ENCODE measurements around the gene BBOF1. TPM values are rescaled to one million over a fixed set of nuclear protein-coding genes. Genes with fewer than 3 reads are reported as not detected.

The BBOF1 gene
- total RNA-seq, 1 experiment from 2014 or later, result 4.0 TPM

- no TSS peak for BruUV-seq (replicated peaks)
- intact Hi-C loops (cut with micrococcal nuclease), result no loop called here
- H3K27ac ChIP-seq (ENCODE audit: low read depth, low read length), result no peak overlapping the region
- no peak overlapping the region for H2AFZ ChIP-seq (ENCODE audit: low read depth, low read length, poor library complexity, severe bottlenecking)
- no peaks in the 10 kb centered on the region for H3K79me2 ChIP-seq (ENCODE audit: insufficient read depth, low read length)
- RAD21 ChIA-PET (ENCODE audit: low non-redundant PET in 1 of 2, low total read pairs in 2 of 2, uncharacterized antibody in 2 of 2, unreplicated experiment in 2 of 2), result no interaction called here
- no peaks in the 10 kb centered on the region for H3K27me3 ChIP-seq (ENCODE audit: insufficient read depth, low read length)
- CTCF ChIA-PET, result no interaction called here
- peaks cover 0 to 6% of the 10 kb centered on the region in 2 experiments; a peak in 2 of 4 replicates for H3K4me1 ChIP-seq (ENCODE audit: control insufficient read depth in 1 of 2, insufficient read depth in 2 of 2, low read length in 2 of 2)
- no peaks in the 10 kb centered on the region for H3K9me3 ChIP-seq (ENCODE audit: control insufficient read depth in 1 of 2, insufficient read depth in 1 of 2, low read depth in 1 of 2, low read length in 2 of 2)
- DNase-seq (ENCODE audit: low read depth, low spot score) (no peak), ATAC-seq (no peak)
- H3K4me2 ChIP-seq (ENCODE audit: low read length), result no peak overlapping the region
- no peak overlapping the region for H3K4me3 ChIP-seq (replicated peaks in 1 of 2; ENCODE audit: low read depth in 1 of 2, low read length in 2 of 2)
- TF ChIP-seq FOSL1 (IDR thresholded peaks at IDR 0.05; ENCODE audit: low read depth) (no peak), ELF1 (IDR thresholded peaks at IDR 0.05; ENCODE audit: borderline replicate concordance, low read depth) (no peak), MAX (IDR thresholded peaks at IDR 0.05) (no peak)
- no peak overlapping the region for H3K9ac ChIP-seq (ENCODE audit: low read length)
- POLR2A ChIA-PET, result no interaction called here
- no peaks in the 10 kb centered on the region for H3K36me3 ChIP-seq (ENCODE audit: control insufficient read depth in 1 of 2, insufficient read depth in 2 of 2, low read length in 2 of 2)
- H4K20me1 ChIP-seq (ENCODE audit: insufficient read depth), result no peaks in the 10 kb centered on the region
- H3K9me2 ChIP-seq (ENCODE audit: insufficient read depth), result no peaks in the 10 kb centered on the region
Measured at GRCh38 chr14:74045522-74045921, 26.4 kb downstream of the BBOF1 start.

- Histone ChIP-seq H3K9me3 (ENCODE audit: control insufficient read depth in 1 of 2, insufficient read depth in 1 of 2, low read depth in 1 of 2, low read length in 2 of 2) (no peaks in the 10 kb centered on the region), H3K4me2 (ENCODE audit: low read length) (no peak overlapping the region), H2AFZ (ENCODE audit: low read depth, low read length, poor library complexity, severe bottlenecking) (no peak overlapping the region), H3K4me3 (replicated peaks in 1 of 2; ENCODE audit: low read depth in 1 of 2, low read length in 2 of 2) (no peak overlapping the region), H3K9ac (ENCODE audit: low read length) (no peak overlapping the region), H3K27me3 (ENCODE audit: insufficient read depth, low read length) (no peaks in the 10 kb centered on the region), H3K27ac (ENCODE audit: low read depth, low read length) (no peak overlapping the region), H3K9me2 (ENCODE audit: insufficient read depth) (no peaks in the 10 kb centered on the region), H3K79me2 (ENCODE audit: insufficient read depth, low read length) (no peaks in the 10 kb centered on the region), H3K36me3 (ENCODE audit: control insufficient read depth in 1 of 2, insufficient read depth in 2 of 2, low read length in 2 of 2) (no peaks in the 10 kb centered on the region), H4K20me1 (ENCODE audit: insufficient read depth) (no peaks in the 10 kb centered on the region), H3K4me1 (ENCODE audit: control insufficient read depth in 1 of 2, insufficient read depth in 2 of 2, low read length in 2 of 2) (peaks cover 0 to 6% of the 10 kb centered on the region in 2 experiments; a peak in 2 of 4 replicates)
- ChIA-PET CTCF (interaction anchor here (1.0 to 1.3 kb wide), 4 partner anchors 11 to 22 kb away, joined by 3 to 4 read pairs (median 4); no protein-coding TSS in a partner anchor), POLR2A (no interaction called here), RAD21 (ENCODE audit: low non-redundant PET in 1 of 2, low total read pairs in 2 of 2, uncharacterized antibody in 2 of 2, unreplicated experiment in 2 of 2) (no interaction called here)
- TF ChIP-seq REST (IDR thresholded peaks at IDR 0.05; ENCODE audit: low read depth) (no peak), RAD21 (IDR thresholded peaks at IDR 0.05; ENCODE audit: low read depth) (peak; percentile 30; the same call in 1 of the 2 replicates), CTCF (IDR thresholded peaks at IDR 0.05 in 2 of 3, conservative IDR thresholded peaks at IDR 0.05 in 1 of 3; ENCODE audit: borderline replicate concordance in 1 of 3, insufficient read depth in 1 of 3, low read depth in 2 of 3, low read length in 2 of 3) (peak in 2 of 3 experiments; percentile 30 to 37; a peak in 3 of 6 replicates), ZFX (IDR thresholded peaks at IDR 0.05) (no peak), EZH2 (IDR thresholded peaks at IDR 0.05) (no peak), POLR2AphosphoS5 (IDR thresholded peaks at IDR 0.05; ENCODE audit: low read depth, low read length) (no peak), CEBPB (IDR thresholded peaks at IDR 0.05; ENCODE audit: low read depth) (no peak), SRF (IDR thresholded peaks at IDR 0.05; ENCODE audit: low read depth) (no peak), SIN3A (IDR thresholded peaks at IDR 0.05; ENCODE audit: low read depth) (no peak), ATF3 (IDR thresholded peaks at IDR 0.05) (no peak)
- no TSS peak for BruUV-seq (replicated peaks)
- peak; percentile 16 for DNase-seq (ENCODE audit: low read depth, low spot score)
- ATAC-seq, result peak; percentile 70
- intact Hi-C loops (cut with micrococcal nuclease), result no loop called here
Measured at GRCh38 chr14:74048281-74048680, 29.1 kb downstream of the BBOF1 start.
